OCI-LY1 (cell line): Measurements from ENCODE around the gene ARG1.

Experiments used
- EZH2 ChIP-seq: fragments of 200-600 bp; sonication (generic), shearing (Covaris generic); IDR thresholded peaks from 2 replicates; pipeline ENCODE4 v1.8.0; 2017; ENCODE audit warnings: borderline replicate concordance, mixed run types, mild to moderate bottlenecking, antibody characterized with exemption, low read length, moderate library complexity, mixed read lengths
- TF ChIP-seq, protein P1 (sequence below): fragments of 200-600 bp; sonication (generic), shearing (Covaris generic); IDR thresholded peaks from 2 replicates; pipeline ENCODE4 v1.5.1; 2017; ENCODE audit warnings: mild to moderate bottlenecking, antibody characterized with exemption, low read length, moderate library complexity, mixed read lengths

DNA sequence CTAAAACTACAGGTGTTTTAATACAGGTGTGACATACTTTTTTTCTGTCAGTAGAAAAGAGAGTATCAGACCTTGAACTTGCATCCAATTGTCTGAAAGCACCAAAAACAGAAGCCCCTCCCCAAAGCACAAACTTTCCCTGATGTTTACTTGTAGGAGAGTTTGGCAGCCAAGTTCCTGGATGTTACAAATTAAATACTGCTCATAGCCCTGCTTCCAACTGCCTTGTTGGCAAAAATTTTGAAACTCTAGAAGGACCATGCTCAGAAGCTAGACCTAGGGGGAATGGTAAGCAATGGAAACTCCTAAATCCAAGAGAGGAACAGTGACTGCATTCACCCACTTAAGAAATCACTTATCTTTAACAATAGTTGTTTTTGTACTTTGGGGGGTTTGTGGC is 17.0 kb upstream of the ARG1 start:
- TF ChIP-seq, protein P1, sequence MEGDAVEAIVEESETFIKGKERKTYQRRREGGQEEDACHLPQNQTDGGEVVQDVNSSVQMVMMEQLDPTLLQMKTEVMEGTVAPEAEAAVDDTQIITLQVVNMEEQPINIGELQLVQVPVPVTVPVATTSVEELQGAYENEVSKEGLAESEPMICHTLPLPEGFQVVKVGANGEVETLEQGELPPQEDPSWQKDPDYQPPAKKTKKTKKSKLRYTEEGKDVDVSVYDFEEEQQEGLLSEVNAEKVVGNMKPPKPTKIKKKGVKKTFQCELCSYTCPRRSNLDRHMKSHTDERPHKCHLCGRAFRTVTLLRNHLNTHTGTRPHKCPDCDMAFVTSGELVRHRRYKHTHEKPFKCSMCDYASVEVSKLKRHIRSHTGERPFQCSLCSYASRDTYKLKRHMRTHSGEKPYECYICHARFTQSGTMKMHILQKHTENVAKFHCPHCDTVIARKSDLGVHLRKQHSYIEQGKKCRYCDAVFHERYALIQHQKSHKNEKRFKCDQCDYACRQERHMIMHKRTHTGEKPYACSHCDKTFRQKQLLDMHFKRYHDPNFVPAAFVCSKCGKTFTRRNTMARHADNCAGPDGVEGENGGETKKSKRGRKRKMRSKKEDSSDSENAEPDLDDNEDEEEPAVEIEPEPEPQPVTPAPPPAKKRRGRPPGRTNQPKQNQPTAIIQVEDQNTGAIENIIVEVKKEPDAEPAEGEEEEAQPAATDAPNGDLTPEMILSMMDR, result no peak
- no peak for TF ChIP-seq EZH2
